Neural progenitor cell (in vitro differentiated cells): ENCODE results near the gene HDAC4.

Source experiments
- EZH2 ChIP-seq: fragments of 200-600 bp; sonication (generic); IDR thresholded peaks from 2 replicates; pipeline ENCODE4 v1.6.1; 2017; ENCODE audit warnings: antibody characterized with exemption, mild to moderate bottlenecking, moderate library complexity
- EZH2phosphoT487 ChIP-seq: fragments of 200-600 bp; sonication (generic); IDR thresholded peaks from 2 replicates; pipeline ENCODE4 v1.6.1; 2017; ENCODE audit warnings: antibody characterized with exemption
- TF ChIP-seq, protein P1 (sequence below): fragments of 200-600 bp; sonication (generic); IDR thresholded peaks from 2 replicates; pipeline ENCODE4 v1.5.1; 2017; ENCODE audit warnings: antibody characterized with exemption, mild to moderate bottlenecking

DNA sequence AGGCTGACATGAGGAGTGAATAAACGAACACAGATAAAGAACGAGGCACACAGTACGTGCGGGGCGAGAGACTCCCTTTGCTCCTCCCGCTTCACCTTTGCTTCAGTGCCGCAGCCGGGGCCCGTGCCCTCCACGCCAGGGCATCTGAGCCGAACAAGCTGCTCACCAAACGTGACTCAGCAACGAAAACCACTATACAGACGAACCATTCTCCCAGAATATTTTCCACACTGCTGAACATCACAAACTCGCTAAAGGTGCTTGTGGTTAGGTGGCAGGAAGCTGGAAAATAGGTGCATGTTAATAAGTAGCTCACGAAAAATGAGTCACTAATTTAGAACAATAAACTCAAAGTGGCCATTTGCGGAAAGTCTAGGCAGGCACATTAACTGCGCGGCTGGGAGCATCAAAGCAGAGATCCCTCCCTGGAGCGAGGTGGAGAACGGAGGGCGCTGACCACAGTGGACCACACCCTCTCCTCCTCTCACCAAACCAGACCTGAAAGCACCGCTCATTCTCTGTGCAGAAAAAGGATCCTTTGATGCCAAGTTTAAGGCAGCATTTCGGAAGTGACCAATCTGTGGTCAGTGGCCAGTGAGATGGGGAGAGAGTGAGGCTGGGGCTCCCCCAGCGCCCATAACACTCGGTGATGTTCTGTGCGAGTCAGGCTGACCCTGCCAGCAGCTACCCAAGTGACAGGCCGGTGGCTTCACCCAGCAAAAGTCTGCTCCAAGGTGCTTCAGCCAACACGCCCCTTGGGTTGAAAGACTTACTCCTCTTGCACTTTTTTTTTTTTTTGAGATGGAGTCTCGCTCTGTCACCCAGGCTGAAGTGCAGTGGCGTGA, 153.2 kb downstream of the HDAC4 start:
- TF ChIP-seq, protein P1, sequence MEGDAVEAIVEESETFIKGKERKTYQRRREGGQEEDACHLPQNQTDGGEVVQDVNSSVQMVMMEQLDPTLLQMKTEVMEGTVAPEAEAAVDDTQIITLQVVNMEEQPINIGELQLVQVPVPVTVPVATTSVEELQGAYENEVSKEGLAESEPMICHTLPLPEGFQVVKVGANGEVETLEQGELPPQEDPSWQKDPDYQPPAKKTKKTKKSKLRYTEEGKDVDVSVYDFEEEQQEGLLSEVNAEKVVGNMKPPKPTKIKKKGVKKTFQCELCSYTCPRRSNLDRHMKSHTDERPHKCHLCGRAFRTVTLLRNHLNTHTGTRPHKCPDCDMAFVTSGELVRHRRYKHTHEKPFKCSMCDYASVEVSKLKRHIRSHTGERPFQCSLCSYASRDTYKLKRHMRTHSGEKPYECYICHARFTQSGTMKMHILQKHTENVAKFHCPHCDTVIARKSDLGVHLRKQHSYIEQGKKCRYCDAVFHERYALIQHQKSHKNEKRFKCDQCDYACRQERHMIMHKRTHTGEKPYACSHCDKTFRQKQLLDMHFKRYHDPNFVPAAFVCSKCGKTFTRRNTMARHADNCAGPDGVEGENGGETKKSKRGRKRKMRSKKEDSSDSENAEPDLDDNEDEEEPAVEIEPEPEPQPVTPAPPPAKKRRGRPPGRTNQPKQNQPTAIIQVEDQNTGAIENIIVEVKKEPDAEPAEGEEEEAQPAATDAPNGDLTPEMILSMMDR = no peak
- TF ChIP-seq EZH2 (no peak), EZH2phosphoT487 (no peak)
